ENCODE data around the gene CAMK2A.

Gene CAMK2A

GRCh38 chr5:150313921-150314716, 24.5 kb upstream of the CAMK2A start:
- H3K27ac ChIP-seq (ENCODE audit: extremely low read depth, low read depth, low read length) = no peak overlapping the region
- peak; percentile 60 for TF ChIP-seq ZNF513 (tag by site-specific recombination; IDR thresholded peaks at IDR 0.05)
- no peak for TF ChIP-seq ZNF791 (tag by site-specific recombination; IDR thresholded peaks at IDR 0.05)
- no peak for TF ChIP-seq ZBTB1 (tag by site-specific recombination; IDR thresholded peaks at IDR 0.05)
- TF ChIP-seq, protein P1, sequence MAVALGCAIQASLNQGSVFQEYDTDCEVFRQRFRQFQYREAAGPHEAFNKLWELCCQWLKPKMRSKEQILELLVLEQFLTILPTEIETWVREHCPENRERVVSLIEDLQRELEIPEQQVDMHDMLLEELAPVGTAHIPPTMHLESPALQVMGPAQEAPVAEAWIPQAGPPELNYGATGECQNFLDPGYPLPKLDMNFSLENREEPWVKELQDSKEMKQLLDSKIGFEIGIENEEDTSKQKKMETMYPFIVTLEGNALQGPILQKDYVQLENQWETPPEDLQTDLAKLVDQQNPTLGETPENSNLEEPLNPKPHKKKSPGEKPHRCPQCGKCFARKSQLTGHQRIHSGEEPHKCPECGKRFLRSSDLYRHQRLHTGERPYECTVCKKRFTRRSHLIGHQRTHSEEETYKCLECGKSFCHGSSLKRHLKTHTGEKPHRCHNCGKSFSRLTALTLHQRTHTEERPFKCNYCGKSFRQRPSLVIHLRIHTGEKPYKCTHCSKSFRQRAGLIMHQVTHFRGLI (tag by site-specific recombination; IDR thresholded peaks at IDR 0.05) = peak; percentile 84
- peak; percentile 59 for TF ChIP-seq EGR2 (tag by site-specific recombination; IDR thresholded peaks at IDR 0.05; ENCODE audit: low read depth)
- TF ChIP-seq KLF9 (tag by site-specific recombination; IDR thresholded peaks at IDR 0.05; ENCODE audit: low read depth) = no peak
- no peaks in the 10 kb centered on the region for H3K36me3 ChIP-seq (ENCODE audit: control insufficient read depth in 2 of 2, insufficient read depth in 1 of 2, low read length in 2 of 2)
- no peak overlapping the region for H3K4me3 ChIP-seq (ENCODE audit: low read depth, low read length)
- H3K4me1 ChIP-seq (ENCODE audit: control insufficient read depth, insufficient read depth, low read length) = peaks cover 5% of the 10 kb centered on the region
- POLR2A ChIA-PET = no interaction called here
- CTCF ChIA-PET = interaction anchor here (0.6 kb wide), 1 partner anchor 89 kb away, joined by 3 read pairs; no protein-coding TSS in a partner anchor
- H3K9me3 ChIP-seq (ENCODE audit: control insufficient read depth, insufficient read depth, low read depth, low read length) = no peaks in the 10 kb centered on the region

GRCh38 chr5:150313501-150313900, 23.9 kb upstream of the CAMK2A start:
- peaks cover 5% of the 10 kb centered on the region for H3K4me1 ChIP-seq (ENCODE audit: control insufficient read depth, insufficient read depth, low read length)
- ChIA-PET POLR2A (no interaction called here), CTCF (no interaction called here)
- no peaks in the 10 kb centered on the region for H3K9me3 ChIP-seq (ENCODE audit: control insufficient read depth, insufficient read depth, low read depth, low read length)
- H3K36me3 ChIP-seq (ENCODE audit: control insufficient read depth in 2 of 2, insufficient read depth in 1 of 2, low read length in 2 of 2) = no peaks in the 10 kb centered on the region
- TF ChIP-seq SCRT2 (tag by site-specific recombination; IDR thresholded peaks at IDR 0.05) (no peak), ZNF366 (tag by site-specific recombination; conservative IDR thresholded peaks at IDR 0.05) (no peak), ZNF26 (tag by site-specific recombination; IDR thresholded peaks at IDR 0.05) (no peak), ZNF677 (tag by site-specific recombination; IDR thresholded peaks at IDR 0.05) (no peak)
- TF ChIP-seq, protein P2, sequence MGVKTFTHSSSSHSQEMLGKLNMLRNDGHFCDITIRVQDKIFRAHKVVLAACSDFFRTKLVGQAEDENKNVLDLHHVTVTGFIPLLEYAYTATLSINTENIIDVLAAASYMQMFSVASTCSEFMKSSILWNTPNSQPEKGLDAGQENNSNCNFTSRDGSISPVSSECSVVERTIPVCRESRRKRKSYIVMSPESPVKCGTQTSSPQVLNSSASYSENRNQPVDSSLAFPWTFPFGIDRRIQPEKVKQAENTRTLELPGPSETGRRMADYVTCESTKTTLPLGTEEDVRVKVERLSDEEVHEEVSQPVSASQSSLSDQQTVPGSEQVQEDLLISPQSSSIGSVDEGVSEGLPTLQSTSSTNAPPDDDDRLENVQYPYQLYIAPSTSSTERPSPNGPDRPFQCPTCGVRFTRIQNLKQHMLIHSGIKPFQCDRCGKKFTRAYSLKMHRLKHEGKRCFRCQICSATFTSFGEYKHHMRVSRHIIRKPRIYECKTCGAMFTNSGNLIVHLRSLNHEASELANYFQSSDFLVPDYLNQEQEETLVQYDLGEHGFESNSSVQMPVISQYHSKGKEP (tag by site-specific recombination; IDR thresholded peaks at IDR 0.05) = no peak
- no peak overlapping the region for H3K27ac ChIP-seq (ENCODE audit: extremely low read depth, low read depth, low read length)
- no peak overlapping the region for H3K4me3 ChIP-seq (ENCODE audit: low read depth, low read length)

DNA sequence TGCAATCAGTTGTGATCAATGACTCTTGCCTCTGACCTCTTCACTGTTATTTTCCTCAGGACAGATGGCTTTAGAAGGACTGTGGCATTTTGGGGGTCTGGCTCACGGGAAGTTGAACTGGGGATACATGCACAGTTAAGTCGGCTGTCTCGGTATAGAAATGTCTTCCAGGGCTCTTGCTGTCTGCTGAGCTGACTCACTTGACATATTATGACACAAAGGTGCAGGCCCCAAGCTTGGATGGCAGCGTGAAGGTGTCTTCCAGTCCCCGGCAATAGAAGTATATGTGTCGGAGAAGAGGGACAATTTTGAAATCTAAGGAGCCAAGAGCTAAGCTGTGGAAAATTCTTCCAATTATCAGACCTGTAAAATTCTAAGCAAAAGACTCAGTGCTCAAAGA, 22.9 kb upstream of the CAMK2A start:
- Histone ChIP-seq H3K36me3 (ENCODE audit: control insufficient read depth in 2 of 2, insufficient read depth in 1 of 2, low read length in 2 of 2) (no peaks in the 10 kb centered on the region), H3K4me1 (ENCODE audit: control insufficient read depth, insufficient read depth, low read length) (peaks cover 5% of the 10 kb centered on the region), H3K27ac (ENCODE audit: extremely low read depth, low read depth, low read length) (no peak overlapping the region), H3K4me3 (ENCODE audit: low read depth, low read length) (no peak overlapping the region), H3K9me3 (ENCODE audit: control insufficient read depth, insufficient read depth, low read depth, low read length) (no peaks in the 10 kb centered on the region)
- POLR2A ChIA-PET = no interaction called here
- TF ChIP-seq PRDM1 (tag by site-specific recombination; IDR thresholded peaks at IDR 0.05) = no peak
- TF ChIP-seq AEBP2 (tag by site-specific recombination; IDR thresholded peaks at IDR 0.05; ENCODE audit: borderline replicate concordance) = no peak
- TF ChIP-seq ZNF140 (tag by site-specific recombination; IDR thresholded peaks at IDR 0.05) = no peak
- no peak for TF ChIP-seq ZNF677 (tag by site-specific recombination; IDR thresholded peaks at IDR 0.05)
- no peak for TF ChIP-seq ZNF561 (tag by site-specific recombination; IDR thresholded peaks at IDR 0.05; ENCODE audit: borderline replicate concordance)
- no peak for TF ChIP-seq TCF7L2 (IDR thresholded peaks at IDR 0.05; ENCODE audit: borderline replicate concordance, low read depth, low read length)
- no peak for TF ChIP-seq GLI2 (tag by site-specific recombination; IDR thresholded peaks at IDR 0.05; ENCODE audit: borderline replicate concordance, low read depth)
- no peak for TF ChIP-seq ZNF19 (tag by site-specific recombination; IDR thresholded peaks at IDR 0.05; ENCODE audit: low read depth)
- CTCF ChIA-PET = interaction anchor here (0.7 kb wide), 1 partner anchor 621 kb away, joined by 3 read pairs; no protein-coding TSS in a partner anchor

All from HEK293 (cell line).